Thoracic aorta (tissue), 2 donors: ENCODE measurements around the gene COL16A1. TPM values are rescaled to one million over a fixed set of nuclear protein-coding genes. Genes with fewer than 3 reads are reported as not detected.

Experiments
- ATAC-seq: fragments of 150-250 bp; one replicate; pipeline ENCODE4 v1.8.0; 2017; ENCODE audit warnings: low read depth; ENCODE audit not compliant: insufficient number of reproducible peaks, low FRiP score
- DNase-seq: peaks from one replicate; pipeline ENCODE4 v3.0.0-alpha.2; 2020; ENCODE audit warnings: low spot score
- H3K27ac ChIP-seq, 2 donors: fragments of 200-600 bp; sonication (generic); 1 replicate in 1 of 2; 2 replicates in 1 of 2; pipeline ENCODE4 v1.5.1; 2016; ENCODE audit warnings: mild to moderate bottlenecking in 2 of 2, moderate library complexity in 2 of 2
- H3K27me3 ChIP-seq: fragments of 200-600 bp; sonication (generic); replicated peaks from 2 replicates; pipeline ENCODE4 v1.6.0; 2016; ENCODE audit warnings: mild to moderate bottlenecking; ENCODE audit not compliant: insufficient read depth
- H3K36me3 ChIP-seq: fragments of 200-600 bp; sonication (generic); one replicate; pipeline ENCODE4 v1.5.1; 2016
- H3K4me1 ChIP-seq, 2 donors: fragments of 200-600 bp; sonication (generic); 1 replicate in 1 of 2; 2 replicates in 1 of 2; pipeline versions ENCODE4 v1.5.1 to v1.6.0; 2016; ENCODE audit warnings: low read depth in 2 of 2, mild to moderate bottlenecking in 1 of 2; ENCODE audit not compliant: control insufficient read depth in 1 of 2
- H3K4me3 ChIP-seq: fragments of 200-600 bp; sonication (generic); 2 replicates; pipeline ENCODE4 v1.5.1; 2016; ENCODE audit warnings: mild to moderate bottlenecking
- H3K9me3 ChIP-seq: fragments of 200-600 bp; sonication (generic); 2 replicates; pipeline ENCODE4 v1.5.1; 2016
- CTCF ChIP-seq: fragments of 200-600 bp; sonication (generic); IDR thresholded peaks from one replicate; pipeline ENCODE4 v1.5.1; 2019; ENCODE audit warnings: antibody characterized with exemption
- total RNA-seq, 2 donors: library from RNA; depleted of rRNA; stranded (reverse); fragments of >200 nt; gene quantifications; one replicate each; pipeline versions ENCODE4 v1.1.0 to v1.2.3, GENCODE V29; 2016

Gene COL16A1
- total RNA-seq, 2 donors from 2014 or later, result 183 to 323 TPM

- Histone ChIP-seq H3K27ac (peak overlapping the region in 1 of 2 donors; percentile 28), H3K9me3 (no peaks in the 10 kb centered on the region), H3K27me3 (no peaks in the 10 kb centered on the region), H3K4me3 (no peak overlapping the region), H3K36me3 (peaks cover 37% of the 10 kb centered on the region), H3K4me1 (peaks cover 18 to 39% of the 10 kb centered on the region in 2 donors)
- no peak for TF ChIP-seq CTCF
- DNase-seq (no peak), ATAC-seq (no peak)
These were observed 50.8 kb downstream of the COL16A1 start for GRCh38 chr1:31652891-31653499.

- H3K27me3 ChIP-seq, result no peaks in the 10 kb centered on the region
- H3K4me1 ChIP-seq, result peaks cover 28 to 51% of the 10 kb centered on the region in 2 donors
- no peak for TF ChIP-seq CTCF
- ATAC-seq, result no peak
- H3K4me3 ChIP-seq, result no peak overlapping the region
- H3K27ac ChIP-seq, result peak overlapping the region; percentile 36 to 60
- no peaks in the 10 kb centered on the region for H3K9me3 ChIP-seq
- DNase-seq, result no peak
- peaks cover 33% of the 10 kb centered on the region for H3K36me3 ChIP-seq
These were observed 52.1 kb downstream of the COL16A1 start for GRCh38 chr1:31651766-31652165.

- DNase-seq (no peak), ATAC-seq (no peak)
- peak overlapping the region; percentile 36 to 60 for H3K27ac ChIP-seq
These were observed 52.8 kb downstream of the COL16A1 start for GRCh38 chr1:31651089-31651420.

GRCh38 chr1:31650161-31651088, 53.4 kb downstream of the COL16A1 start:
- Histone ChIP-seq H3K9me3 (no peaks in the 10 kb centered on the region), H3K4me3 (no peak overlapping the region), H3K36me3 (peaks cover 23% of the 10 kb centered on the region), H3K4me1 (peaks cover 35 to 61% of the 10 kb centered on the region in 2 donors), H3K27ac (peak overlapping the region; percentile 36 to 60), H3K27me3 (no peaks in the 10 kb centered on the region)
- no peak for TF ChIP-seq CTCF
- ATAC-seq (no peak), DNase-seq (no peak)

More at GRCh38 chr1:31651089-31651420, 52.8 kb downstream of the COL16A1 start:
- H3K9me3 ChIP-seq, result no peaks in the 10 kb centered on the region
- no peak for TF ChIP-seq CTCF
- H3K4me3 ChIP-seq, result no peak overlapping the region
- peaks cover 30 to 56% of the 10 kb centered on the region in 2 donors for H3K4me1 ChIP-seq
- H3K27me3 ChIP-seq, result no peaks in the 10 kb centered on the region
- H3K36me3 ChIP-seq, result peaks cover 29% of the 10 kb centered on the region

- no peak overlapping the region for H3K4me3 ChIP-seq
- H3K4me1 ChIP-seq, result peaks cover 37 to 65% of the 10 kb centered on the region in 2 donors
- peak overlapping the region; percentile 2 to 95 for H3K27ac ChIP-seq
- peaks cover 10% of the 10 kb centered on the region for H3K36me3 ChIP-seq
- ATAC-seq (no peak), DNase-seq (no peak)
- no peak for TF ChIP-seq CTCF
- no peaks in the 10 kb centered on the region for H3K27me3 ChIP-seq
- no peaks in the 10 kb centered on the region for H3K9me3 ChIP-seq
These were observed 55.0 kb downstream of the COL16A1 start for GRCh38 chr1:31648641-31649357.
